Esophagus muscularis mucosa (tissue), 4 donors: ENCODE results near the gene AWAT2. TPM values are rescaled to one million over a fixed set of nuclear protein-coding genes. Genes with fewer than 3 reads are reported as not detected.
"Not testable (repeated sequence)": the region's sequence is repeated elsewhere in the genome, so short reads cannot be mapped to it uniquely, and the experiment has no call there.

Experiments
- DNase-seq: peaks from one replicate; pipeline ENCODE4 v3.0.0-alpha.2; 2017; ENCODE audit errors: extremely low spot score
- H3K27ac ChIP-seq, 4 donors: fragments of 200-600 bp; sonication (generic); replicated peaks in 1 of 4; 1 replicate in 3 of 4; 2 replicates in 1 of 4; pipeline ENCODE4 v1.5.1; 2016 to 2019; ENCODE audit warnings: mild to moderate bottlenecking in 1 of 4
- H3K27me3 ChIP-seq, 4 donors: fragments of 200-600 bp; sonication (generic); one replicate each; pipeline versions ENCODE4 v1.5.1 to v1.6.0; 2016 to 2019
- H3K36me3 ChIP-seq, 4 donors: fragments of 200-600 bp; sonication (generic); one replicate each; pipeline ENCODE4 v1.5.1; 2016 to 2019
- H3K4me1 ChIP-seq, 4 donors: fragments of 200-600 bp; sonication (generic); one replicate each; pipeline ENCODE4 v1.5.1; 2016 to 2019
- H3K4me3 ChIP-seq, 4 donors: fragments of 200-600 bp; sonication (generic); 1 replicate in 2 of 4; 2 replicates in 2 of 4; pipeline ENCODE4 v1.5.1; 2016 to 2019; ENCODE audit warnings: mild to moderate bottlenecking in 4 of 4, moderate library complexity in 1 of 4
- H3K9me3 ChIP-seq, 4 donors: fragments of 200-600 bp; sonication (generic); 1 replicate in 3 of 4; 2 replicates in 1 of 4; pipeline ENCODE4 v1.5.1; 2016 to 2019
- EP300 ChIP-seq: sonication (generic); formaldehyde crosslinking; IDR thresholded peaks from one replicate; pipeline ENCODE4 v1.6.1; 2017; ENCODE audit warnings: antibody characterized with exemption
- POLR2A ChIP-seq: fragments of 450-650 bp; IDR thresholded peaks from one replicate; pipeline ENCODE4 v1.6.1; 2017; ENCODE audit warnings: antibody characterized with exemption, moderate library complexity, mild to moderate bottlenecking, low read depth
- POLR2AphosphoS5 ChIP-seq, 2 donors: sonication (generic); formaldehyde crosslinking; IDR thresholded peaks; one replicate each; pipeline ENCODE4 v1.6.1; 2017; ENCODE audit warnings: antibody characterized with exemption in 2 of 2
- WGBS: methylation state at CpG from one replicate; pipeline ENCODE4 v1.1.5; 2018; 5-methylcytosine and 5-hydroxymethylcytosine counted together
- intact Hi-C: fragments of 100-400 bp; cut with DNase I; formaldehyde crosslinking; loops from one replicate; pipeline ENCODE4 v1.15.1; 2023
- total RNA-seq, 4 donors: library from RNA; depleted of rRNA; stranded (reverse); fragments of >200 nt; gene quantifications; one replicate each; pipeline versions ENCODE4 v1.1.0 to v1.2.1, GENCODE V29; 2016
- TF ChIP-seq, protein P1 (sequence below), 3 experiments: fragments of 200-600 bp in 2 of 3; fragments of 450-650 bp in 1 of 3; sonication (generic) in 2 of 3; IDR thresholded peaks; one replicate each; pipeline ENCODE4 v1.5.1; 2017 to 2019; ENCODE audit warnings: antibody characterized with exemption in 3 of 3, mild to moderate bottlenecking in 2 of 3, moderate library complexity in 1 of 3

Gene AWAT2
- total RNA-seq, 4 donors from 2014 or later, result not detected

DNA sequence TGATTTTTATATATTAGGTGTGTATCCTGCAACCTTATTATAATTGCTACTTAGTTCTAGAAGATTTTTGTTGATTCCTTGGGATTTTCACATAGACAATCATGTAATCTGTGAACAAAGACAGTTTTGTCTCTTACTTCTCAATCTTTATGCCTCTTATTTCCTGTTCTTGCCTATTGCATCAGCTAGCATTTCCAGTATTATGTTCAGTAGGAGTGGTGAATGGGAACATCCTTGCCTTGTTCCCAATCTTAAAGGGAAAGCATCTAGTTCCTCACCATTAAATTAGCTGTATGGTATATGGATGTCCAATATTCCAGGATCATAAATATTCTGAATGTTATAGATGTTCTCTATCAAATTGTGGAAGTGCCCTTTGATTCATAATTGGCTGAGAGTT is 41.8 kb downstream of the AWAT2 start:
- peaks cover 2 to 11% (median 3%) of the 10 kb centered on the region in 4 donors for H3K4me1 ChIP-seq
- H3K27ac ChIP-seq, result no peak overlapping the region
- no peaks in the 10 kb centered on the region for H3K9me3 ChIP-seq
- no peak for DNase-seq
- H3K4me3 ChIP-seq, result no peak overlapping the region
- H3K27me3 ChIP-seq, result no peaks in the 10 kb centered on the region
- H3K36me3 ChIP-seq, result no peaks in the 10 kb centered on the region
- TF ChIP-seq POLR2A, result no peak
- TF ChIP-seq EP300, result no peak
- no peak for TF ChIP-seq POLR2AphosphoS5 (IDR thresholded peaks at IDR 0.05)
- TF ChIP-seq, protein P1, sequence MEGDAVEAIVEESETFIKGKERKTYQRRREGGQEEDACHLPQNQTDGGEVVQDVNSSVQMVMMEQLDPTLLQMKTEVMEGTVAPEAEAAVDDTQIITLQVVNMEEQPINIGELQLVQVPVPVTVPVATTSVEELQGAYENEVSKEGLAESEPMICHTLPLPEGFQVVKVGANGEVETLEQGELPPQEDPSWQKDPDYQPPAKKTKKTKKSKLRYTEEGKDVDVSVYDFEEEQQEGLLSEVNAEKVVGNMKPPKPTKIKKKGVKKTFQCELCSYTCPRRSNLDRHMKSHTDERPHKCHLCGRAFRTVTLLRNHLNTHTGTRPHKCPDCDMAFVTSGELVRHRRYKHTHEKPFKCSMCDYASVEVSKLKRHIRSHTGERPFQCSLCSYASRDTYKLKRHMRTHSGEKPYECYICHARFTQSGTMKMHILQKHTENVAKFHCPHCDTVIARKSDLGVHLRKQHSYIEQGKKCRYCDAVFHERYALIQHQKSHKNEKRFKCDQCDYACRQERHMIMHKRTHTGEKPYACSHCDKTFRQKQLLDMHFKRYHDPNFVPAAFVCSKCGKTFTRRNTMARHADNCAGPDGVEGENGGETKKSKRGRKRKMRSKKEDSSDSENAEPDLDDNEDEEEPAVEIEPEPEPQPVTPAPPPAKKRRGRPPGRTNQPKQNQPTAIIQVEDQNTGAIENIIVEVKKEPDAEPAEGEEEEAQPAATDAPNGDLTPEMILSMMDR (IDR thresholded peaks at IDR 0.05), result no peak
- intact Hi-C loops, result no loop called here

DNA sequence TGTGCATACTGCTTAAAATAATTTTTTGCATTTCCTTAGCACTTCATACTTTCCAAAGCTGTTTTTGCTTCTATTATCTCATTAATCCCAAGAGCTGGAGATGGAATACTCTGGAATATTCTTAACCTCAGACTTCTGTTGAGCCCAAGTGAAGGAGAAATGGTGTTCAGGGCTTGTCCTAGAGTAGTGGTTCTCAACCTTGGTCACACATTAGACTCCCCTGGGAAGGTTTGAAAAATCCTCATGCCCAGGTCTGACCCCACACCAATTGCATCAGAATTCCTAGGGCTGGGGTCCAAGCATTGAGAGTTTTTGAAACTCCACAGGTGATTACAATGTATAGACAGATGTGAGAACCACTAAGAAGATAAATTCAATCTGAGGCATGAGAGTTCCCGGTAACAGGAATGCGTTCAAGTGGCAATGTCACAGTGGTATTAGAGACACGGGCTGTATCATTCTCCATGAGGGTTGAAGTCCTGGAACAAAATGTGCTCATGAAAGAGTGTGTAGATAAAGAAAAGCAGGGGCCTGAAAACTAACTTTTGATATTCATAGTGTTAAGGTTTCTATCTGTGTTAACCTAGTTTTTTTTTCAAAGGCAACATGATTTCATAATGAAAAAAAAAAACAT is 47.9 kb downstream of the AWAT2 start:
- Histone ChIP-seq H3K4me3 (no peak overlapping the region), H3K27ac (peak overlapping the region in 1 of 4 donors; percentile 10), H3K4me1 (peaks cover 0 to 23% (median 5%) of the 10 kb centered on the region in 4 donors), H3K36me3 (no peaks in the 10 kb centered on the region), H3K9me3 (no peaks in the 10 kb centered on the region), H3K27me3 (no peaks in the 10 kb centered on the region)
- no peak for DNase-seq
- TF ChIP-seq EP300, result no peak
- no peak for TF ChIP-seq POLR2A
- no peak for TF ChIP-seq POLR2AphosphoS5 (IDR thresholded peaks at IDR 0.05)
- TF ChIP-seq, protein P1 (IDR thresholded peaks at IDR 0.05), result no peak
- 74% methylated on average over 3 of the region's 3 CpGs for WGBS
- intact Hi-C loops, result no loop called here

- 58% methylated on average over 2 of the region's 2 CpGs for WGBS
- intact Hi-C loops, result no loop called here
Measured at GRCh38 chrX:70001269-70001668, 48.5 kb downstream of the AWAT2 start.

GRCh38 chrX:69998299-69998698 is 51.4 kb downstream of the AWAT2 start:
- H3K27ac ChIP-seq, result not testable (repeated sequence)

More at GRCh38 chrX:70001269-70001668, 48.5 kb downstream of the AWAT2 start:
- no peak for DNase-seq
- no peak for TF ChIP-seq EP300
- TF ChIP-seq, protein P1 (IDR thresholded peaks at IDR 0.05), result no peak
- TF ChIP-seq POLR2A, result no peak
- no peak for TF ChIP-seq POLR2AphosphoS5 (IDR thresholded peaks at IDR 0.05)
- no peaks in the 10 kb centered on the region for H3K27me3 ChIP-seq
- H3K9me3 ChIP-seq, result no peaks in the 10 kb centered on the region
- H3K36me3 ChIP-seq, result no peaks in the 10 kb centered on the region
- no peak overlapping the region for H3K4me3 ChIP-seq
- peaks cover 0 to 23% (median 7%) of the 10 kb centered on the region in 4 donors for H3K4me1 ChIP-seq
- H3K27ac ChIP-seq, result peak overlapping the region in 1 of 4 donors; percentile 10

DNA sequence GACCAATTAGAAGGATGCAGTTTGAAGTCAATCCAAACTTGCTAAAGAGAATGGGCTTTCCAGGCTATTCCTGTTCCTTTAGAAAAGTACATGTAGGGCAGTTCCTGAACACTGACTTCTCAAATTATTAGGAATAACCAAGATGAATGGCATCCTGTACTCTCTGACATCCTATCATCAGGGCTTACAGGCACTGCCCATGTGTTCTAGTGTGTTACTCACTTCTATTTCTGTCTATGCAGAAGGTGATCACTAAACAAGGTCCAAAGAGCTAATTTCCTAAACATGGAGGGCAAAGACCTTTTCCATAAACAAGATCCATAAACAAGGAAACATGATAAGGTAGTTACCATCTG is 53.6 kb downstream of the AWAT2 start:
- intact Hi-C loops, result no loop called here
- Histone ChIP-seq H3K27ac (peak overlapping the region; percentile 37 to 59 (median 44)), H3K4me1 (peaks cover 0 to 42% (median 33%) of the 10 kb centered on the region in 4 donors), H3K4me3 (no peak overlapping the region), H3K9me3 (no peaks in the 10 kb centered on the region), H3K36me3 (no peaks in the 10 kb centered on the region), H3K27me3 (no peaks in the 10 kb centered on the region)
- TF ChIP-seq, protein P1 (IDR thresholded peaks at IDR 0.05), result no peak
- TF ChIP-seq POLR2A, result no peak
- TF ChIP-seq EP300, result no peak
- no peak for DNase-seq

More at GRCh38 chrX:69998299-69998698, 51.4 kb downstream of the AWAT2 start:
- H3K4me3 ChIP-seq, intact Hi-C loops, DNase-seq, H3K9me3 ChIP-seq, H3K27me3 ChIP-seq, H3K36me3 ChIP-seq: not testable (repeated sequence)
- H3K4me1 ChIP-seq, result peaks cover 0 to 47% (median 31%) of the 10 kb centered on the region in 4 donors
